HG02759 (cell line): ENCODE results near the gene SPCS2.
"Not testable (repeated sequence)": the region's sequence is repeated elsewhere in the genome, so short reads cannot be mapped to it uniquely, and the experiment has no call there.

Experiments used
- ATAC-seq: cut with Tn5 transposase; IDR thresholded peaks from one replicate; pipeline ENCODE4 v1.9.1; 2021; ENCODE audit warnings: mild to moderate bottlenecking, moderate library complexity; ENCODE audit not compliant: unreplicated experiment

The SPCS2 gene

DNA sequence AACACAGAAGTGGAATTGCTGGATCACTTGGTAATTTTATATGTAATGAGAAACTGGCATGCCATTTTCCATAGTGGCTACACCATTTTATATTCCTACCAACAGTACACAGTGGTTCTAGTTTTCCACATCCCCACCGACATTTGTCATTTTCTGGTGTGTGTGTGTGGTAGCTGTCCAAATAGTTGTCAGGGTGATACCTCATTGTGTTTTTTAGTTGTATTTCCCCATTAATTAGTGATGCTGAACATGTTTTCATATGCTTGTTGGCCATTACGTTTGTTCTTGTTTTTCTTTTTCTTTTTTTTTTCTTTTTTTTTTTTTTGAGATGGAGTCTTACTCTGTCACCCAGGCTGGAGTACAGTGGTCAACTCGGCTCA is 51.9 kb downstream of the SPCS2 start:
- ATAC-seq, result no peak

GRCh38 chr11:75001686-75002085 is 52.6 kb downstream of the SPCS2 start:
- no peak for ATAC-seq

DNA sequence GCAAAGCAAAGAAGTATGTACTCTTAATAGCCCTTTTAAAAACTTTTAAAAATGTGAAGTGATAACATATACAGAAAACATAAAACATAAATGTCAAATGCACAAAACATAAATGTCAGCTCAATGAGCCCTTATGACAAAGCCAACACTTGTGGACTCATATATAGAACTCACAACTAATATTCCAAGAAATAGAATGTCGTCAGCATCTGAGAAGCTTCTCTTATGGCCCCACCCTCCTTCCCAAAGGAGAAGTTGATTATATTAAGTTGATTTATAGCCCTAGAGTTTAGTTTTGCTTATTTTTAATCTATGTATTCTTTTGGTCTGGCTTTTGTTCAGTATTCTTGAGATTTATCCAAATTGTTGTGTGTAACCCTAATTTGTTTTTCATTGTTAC is 53.5 kb downstream of the SPCS2 start:
- no peak for ATAC-seq

DNA sequence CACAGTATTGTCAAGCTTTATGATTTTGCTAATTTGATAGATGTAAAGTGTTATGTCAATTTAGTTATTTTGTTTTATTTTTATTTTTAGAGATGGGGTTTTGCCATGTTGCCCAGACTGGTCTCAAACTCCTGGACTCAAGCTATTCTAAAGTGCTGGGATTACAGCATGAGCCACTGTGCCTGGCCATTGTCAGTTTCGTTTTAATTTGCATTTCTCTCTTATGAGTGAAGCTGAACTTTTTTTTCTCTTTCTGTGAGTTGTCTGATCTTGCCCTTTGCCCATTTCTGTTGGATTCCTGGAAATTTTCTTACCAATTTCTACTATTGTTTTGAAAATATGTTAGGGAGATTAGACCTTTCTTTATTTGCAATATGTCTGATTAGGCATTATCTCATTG is 55.1 kb downstream of the SPCS2 start:
- no peak for ATAC-seq

DNA sequence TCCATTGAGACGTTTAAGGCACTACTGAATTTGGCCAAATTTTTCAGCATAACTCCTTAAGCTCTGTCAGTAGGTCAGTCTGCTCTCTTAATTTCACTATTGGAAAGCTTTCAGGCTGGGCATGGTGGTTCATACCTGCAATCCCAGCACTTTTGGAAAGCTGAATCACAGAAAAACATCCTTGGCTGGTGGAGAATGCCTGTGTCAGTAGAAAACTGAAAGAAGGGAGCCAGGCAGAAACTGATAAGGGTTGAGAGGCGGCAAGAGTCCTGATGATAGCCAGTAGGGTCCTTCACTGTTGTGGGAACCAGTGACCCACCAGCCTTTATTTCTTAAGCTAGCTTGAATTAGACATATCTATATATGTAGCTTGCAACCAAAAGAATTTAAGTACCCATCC is 62.3 kb downstream of the SPCS2 start:
- no peak for ATAC-seq

- no peak for ATAC-seq
Observed at GRCh38 chr11:75011872-75012271, 62.8 kb downstream of the SPCS2 start.

DNA sequence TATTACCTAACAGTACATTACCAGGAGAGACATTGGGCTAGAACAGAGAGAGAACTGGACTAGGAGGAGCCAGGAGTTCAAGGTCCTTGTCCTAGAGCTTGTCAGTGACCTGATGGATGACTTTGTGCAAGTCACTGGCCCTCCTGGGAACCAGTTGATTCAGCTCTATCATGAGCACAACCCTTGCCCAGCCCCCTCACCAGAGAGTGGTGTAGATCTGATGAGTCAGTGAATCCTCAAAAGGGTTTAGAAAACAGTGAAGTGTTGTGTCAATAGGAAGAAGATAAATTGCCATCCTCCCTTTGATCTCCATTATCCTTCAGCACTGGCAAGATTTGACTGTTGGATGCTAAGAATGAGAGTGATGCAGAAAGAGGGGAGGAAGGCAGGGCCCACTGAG is 64.0 kb downstream of the SPCS2 start:
- no peak for ATAC-seq

DNA sequence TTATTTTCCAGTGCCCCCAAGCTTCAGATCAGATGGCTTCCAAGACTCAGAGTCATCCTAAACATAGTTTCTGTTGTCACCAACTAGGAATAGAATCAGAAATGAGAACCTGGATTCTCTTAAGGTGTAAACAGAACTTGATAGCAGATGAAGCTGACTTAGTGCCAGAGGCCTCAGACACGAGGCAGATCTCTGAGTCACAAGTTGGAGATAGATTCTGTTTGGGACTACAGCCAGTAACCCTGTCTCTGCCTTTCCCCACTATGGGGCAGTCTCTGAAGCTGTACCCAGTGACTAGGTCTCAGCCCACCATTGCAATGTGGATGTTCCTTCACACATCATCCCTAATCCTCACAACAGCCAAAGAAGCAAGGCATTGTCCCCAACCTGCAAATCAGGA is 65.1 kb downstream of the SPCS2 start:
- ATAC-seq, result no peak

- ATAC-seq, result not testable (repeated sequence)
Observed at GRCh38 chr11:75019200-75019599, 70.1 kb downstream of the SPCS2 start.

DNA sequence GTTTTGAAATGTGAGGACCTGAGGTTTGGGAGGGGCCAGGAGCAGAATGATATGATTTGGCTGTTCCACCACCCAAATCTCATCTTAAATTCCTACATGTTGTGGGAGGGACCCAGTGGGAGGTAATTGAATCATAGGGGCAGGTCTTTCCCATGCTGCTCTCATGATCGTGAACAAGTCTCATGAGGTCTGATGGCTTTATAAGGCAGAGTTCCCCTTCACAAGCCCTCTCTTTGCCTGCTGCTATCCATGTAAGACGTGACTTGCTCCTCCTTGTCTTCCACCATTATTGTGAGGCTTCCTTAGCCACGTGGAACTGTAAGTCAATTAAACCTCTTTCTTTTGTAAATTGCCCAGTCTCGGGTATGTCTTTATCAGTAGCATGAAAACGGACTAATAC is 71.3 kb downstream of the SPCS2 start:
- ATAC-seq, result not testable (repeated sequence)

GRCh38 chr11:75022296-75022695 is 73.2 kb downstream of the SPCS2 start:
- ATAC-seq, result peak; percentile 57

- ATAC-seq, result peak; percentile 82
Observed at GRCh38 chr11:75022759-75023396, 73.8 kb downstream of the SPCS2 start.

DNA sequence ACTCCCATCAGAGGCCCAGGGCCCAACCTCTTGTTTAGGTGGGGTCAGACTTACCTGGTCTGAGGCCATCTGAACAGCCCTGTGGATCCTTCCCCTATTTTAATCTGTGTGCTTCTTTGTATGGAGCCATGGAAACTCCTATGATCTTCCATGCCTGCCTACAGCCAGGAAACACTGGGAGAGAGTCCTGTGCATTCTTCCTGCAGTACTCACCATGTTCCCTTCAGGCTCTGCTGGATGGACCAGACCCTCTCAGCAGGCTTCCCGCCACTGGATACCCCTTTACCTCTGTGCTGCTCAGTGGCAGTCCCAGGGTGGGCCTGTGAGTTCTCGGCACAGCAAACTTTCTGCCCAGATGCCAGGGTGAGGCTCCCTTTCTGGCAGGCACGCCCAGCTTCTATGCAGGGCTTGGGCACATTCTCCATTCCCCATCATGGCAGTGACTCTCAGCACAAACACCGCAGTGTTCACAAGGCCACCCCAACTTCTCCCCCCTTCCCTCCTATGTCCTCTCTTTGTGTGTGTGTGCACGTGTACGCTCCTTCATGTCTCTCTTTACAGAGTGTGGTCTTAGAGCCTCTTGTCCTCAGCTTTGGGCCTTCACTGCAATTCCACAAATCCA is 74.5 kb downstream of the SPCS2 start:
- ATAC-seq, result no peak

GRCh38 chr11:75024068-75024449 is 75.0 kb downstream of the SPCS2 start:
- no peak for ATAC-seq

GRCh38 chr11:75024764-75025211 is 75.7 kb downstream of the SPCS2 start:
- ATAC-seq, result no peak

DNA sequence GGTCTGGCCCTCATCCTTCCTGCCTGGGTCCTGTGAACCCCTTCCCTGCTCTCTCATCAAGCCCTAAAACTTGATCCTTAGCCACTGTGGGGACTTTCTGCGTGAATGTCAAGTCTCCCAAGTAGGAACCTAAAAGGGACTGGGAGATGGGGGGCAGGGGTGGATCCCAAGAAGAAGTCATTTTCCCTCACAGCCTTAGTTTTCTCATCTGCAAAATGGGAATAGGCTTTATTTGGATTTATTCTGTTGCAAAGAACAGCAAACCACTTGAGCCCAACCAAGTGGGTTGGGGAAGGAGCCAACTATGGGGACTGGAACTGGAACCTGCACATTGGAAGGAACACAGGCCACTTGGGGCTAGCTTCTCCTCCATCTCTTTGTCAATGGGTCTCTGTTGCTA is 76.5 kb downstream of the SPCS2 start:
- ATAC-seq, result no peak

DNA sequence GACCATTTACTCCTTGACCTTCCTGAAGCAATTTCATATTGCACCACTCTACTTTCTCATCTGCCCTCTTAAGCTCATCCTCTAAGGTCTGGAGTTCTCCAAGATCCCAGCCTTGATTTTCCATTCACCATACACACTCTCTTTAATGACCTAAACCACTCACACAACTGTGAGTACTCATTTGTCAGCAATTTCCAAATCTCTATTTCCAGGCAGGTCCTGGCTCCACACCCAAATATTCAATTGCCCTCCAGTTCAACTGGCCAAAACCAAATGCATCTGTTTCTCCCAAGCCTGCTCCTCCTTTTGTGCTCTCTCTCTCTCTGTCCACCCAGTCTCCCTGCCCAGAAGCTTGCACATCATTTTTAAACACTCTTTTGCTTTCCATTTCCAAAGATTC is 79.3 kb downstream of the SPCS2 start:
- ATAC-seq, result no peak
